GM10248 (cell line): Measurements from ENCODE around the gene CELA2B.
"Not testable (repeated sequence)": the region's sequence is repeated elsewhere in the genome, so short reads cannot be mapped to it uniquely, and the experiment has no call there.

ENCODE experiments used
- CTCF ChIA-PET: fragments of 300-600 bp; sonication (Branson Sonifier 250); formaldehyde crosslinking; extraction: SDS; loops from one replicate; lab custom pipeline; 2021; ENCODE audit warnings: antibody characterized with exemption; lab: Yijun Ruan, JAX
- POLR2A ChIA-PET: fragments of 350-650 bp; sonication (Branson Sonifier 250); formaldehyde crosslinking; extraction: SDS; loops from one replicate; lab custom pipeline; 2020; ENCODE audit warnings: antibody characterized with exemption; lab: Yijun Ruan, JAX
- DNase-seq: peaks from one replicate; pipeline ENCODE4 v3.0.0; 2012; ENCODE audit errors: extremely low spot score
- TF ChIP-seq, protein P1 (sequence below): IDR thresholded peaks from 2 replicates; pipeline ENCODE4 v1.5.1; 2012; ENCODE audit warnings: mild to moderate bottlenecking, low read depth; ENCODE audit errors: extremely low read depth, missing control alignments, control extremely low read depth

Gene CELA2B

DNA sequence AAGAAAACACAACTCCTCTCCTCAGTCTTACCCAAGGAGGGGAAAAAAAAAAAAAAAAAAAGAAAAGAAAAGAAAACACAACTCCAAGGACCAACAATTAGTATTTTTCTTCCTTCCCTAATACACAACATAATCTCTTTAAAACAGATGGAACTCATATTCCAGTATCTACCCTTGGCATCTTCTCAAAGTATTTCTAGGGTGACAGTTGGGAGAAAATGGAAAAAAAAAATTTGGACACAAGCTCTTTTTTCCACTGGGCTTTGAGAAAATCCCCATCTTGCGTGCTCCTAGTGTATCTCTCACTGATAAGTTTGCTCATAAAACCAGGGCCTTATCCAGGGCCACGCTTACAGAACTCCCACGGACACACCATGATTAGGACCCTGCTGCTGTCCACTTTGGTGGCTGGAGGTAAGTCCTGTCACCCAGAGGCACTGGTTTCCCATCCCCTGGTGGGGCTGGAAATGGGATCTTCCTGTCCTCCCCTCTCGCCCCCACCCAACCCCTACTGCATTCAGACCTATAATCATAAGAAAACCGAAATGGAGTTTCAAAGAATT is at the start of gene CELA2B:
Gene CELA2B, plus strand, starts transcription at position 353 of the 563 bp plus-strand sequence. Its CDS starts 22 bp downstream, at position 375.
- ChIA-PET CTCF (interaction anchor here (1.9 kb wide), 1 partner anchor 44 kb away, joined by 4 read pairs; no protein-coding TSS in a partner anchor), POLR2A (no interaction called here)
- TF ChIP-seq, protein P1, sequence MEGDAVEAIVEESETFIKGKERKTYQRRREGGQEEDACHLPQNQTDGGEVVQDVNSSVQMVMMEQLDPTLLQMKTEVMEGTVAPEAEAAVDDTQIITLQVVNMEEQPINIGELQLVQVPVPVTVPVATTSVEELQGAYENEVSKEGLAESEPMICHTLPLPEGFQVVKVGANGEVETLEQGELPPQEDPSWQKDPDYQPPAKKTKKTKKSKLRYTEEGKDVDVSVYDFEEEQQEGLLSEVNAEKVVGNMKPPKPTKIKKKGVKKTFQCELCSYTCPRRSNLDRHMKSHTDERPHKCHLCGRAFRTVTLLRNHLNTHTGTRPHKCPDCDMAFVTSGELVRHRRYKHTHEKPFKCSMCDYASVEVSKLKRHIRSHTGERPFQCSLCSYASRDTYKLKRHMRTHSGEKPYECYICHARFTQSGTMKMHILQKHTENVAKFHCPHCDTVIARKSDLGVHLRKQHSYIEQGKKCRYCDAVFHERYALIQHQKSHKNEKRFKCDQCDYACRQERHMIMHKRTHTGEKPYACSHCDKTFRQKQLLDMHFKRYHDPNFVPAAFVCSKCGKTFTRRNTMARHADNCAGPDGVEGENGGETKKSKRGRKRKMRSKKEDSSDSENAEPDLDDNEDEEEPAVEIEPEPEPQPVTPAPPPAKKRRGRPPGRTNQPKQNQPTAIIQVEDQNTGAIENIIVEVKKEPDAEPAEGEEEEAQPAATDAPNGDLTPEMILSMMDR: no peak
- DNase-seq: no peak

DNA sequence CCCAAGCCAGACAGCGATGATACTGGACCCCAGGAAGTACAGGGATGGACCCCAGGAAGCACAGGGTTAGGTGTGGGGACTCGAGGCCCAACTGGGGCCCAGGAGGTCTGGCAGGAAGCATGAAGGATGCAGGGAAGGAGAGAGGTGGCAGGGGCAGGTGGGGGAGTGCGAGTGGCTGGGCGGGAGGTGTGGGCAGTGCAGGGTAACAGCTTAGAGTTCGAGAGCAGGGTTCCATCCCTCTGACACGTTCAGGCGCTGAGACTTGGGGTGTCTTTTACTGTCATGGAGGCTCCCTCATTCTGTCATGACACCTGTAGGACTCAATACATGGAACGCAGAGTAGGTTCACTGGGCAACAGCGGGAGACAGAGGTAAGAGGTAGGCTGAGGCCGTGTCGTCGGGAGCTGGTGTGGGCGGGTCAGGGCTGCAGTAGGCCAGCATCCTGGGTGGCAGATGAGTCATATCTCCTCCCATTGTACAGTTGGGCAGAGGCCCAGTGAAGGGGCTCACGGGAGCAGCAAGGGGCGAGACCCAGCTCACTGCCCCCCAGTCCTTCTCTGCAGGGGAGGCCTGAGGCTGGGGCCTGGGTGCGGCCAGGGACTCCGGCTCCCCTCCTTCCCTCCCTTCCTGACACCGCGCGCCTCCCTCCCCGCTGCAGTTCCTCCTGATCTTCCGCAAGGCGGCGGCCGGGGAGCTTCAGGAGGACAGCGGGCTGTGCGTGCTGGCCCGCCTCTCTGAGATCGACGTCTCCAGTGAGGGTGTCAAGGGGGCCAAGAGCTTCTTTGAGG is 49.2 kb upstream of the CELA2B start:
- POLR2A ChIA-PET: no interaction called here
- TF ChIP-seq, protein P1: no peak
- no peak for DNase-seq
- CTCF ChIA-PET: interaction anchor here (1.5 to 10.4 kb wide), 2 partner anchors 9 to 103 kb away, joined by 3 to 151 read pairs; no protein-coding TSS in a partner anchor

DNA sequence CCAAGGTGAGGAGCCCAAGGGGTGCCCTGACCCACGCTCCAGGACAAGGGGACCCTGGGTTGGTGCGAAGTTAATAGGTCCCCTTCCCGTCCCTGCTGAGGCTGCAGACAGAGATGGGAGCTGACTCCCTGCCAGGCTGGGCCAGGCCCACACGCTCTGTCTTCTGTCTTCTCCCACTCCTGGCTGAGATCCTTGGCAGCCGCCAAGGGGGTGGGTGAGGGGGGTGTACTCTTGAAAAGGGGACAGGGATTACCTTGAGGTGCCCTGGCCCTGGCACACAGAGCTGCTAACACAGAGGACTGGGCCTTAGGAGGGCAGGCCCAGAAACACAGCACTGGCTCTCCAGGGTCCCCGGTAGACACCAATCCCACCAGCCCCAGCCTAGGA is 48.6 kb upstream of the CELA2B start:
- DNase-seq: no peak
- TF ChIP-seq, protein P1: no peak
- POLR2A ChIA-PET: no interaction called here
- CTCF ChIA-PET: interaction anchor here (10.4 kb wide), 1 partner anchor 104 kb away, joined by 151 read pairs; no protein-coding TSS in a partner anchor

DNA sequence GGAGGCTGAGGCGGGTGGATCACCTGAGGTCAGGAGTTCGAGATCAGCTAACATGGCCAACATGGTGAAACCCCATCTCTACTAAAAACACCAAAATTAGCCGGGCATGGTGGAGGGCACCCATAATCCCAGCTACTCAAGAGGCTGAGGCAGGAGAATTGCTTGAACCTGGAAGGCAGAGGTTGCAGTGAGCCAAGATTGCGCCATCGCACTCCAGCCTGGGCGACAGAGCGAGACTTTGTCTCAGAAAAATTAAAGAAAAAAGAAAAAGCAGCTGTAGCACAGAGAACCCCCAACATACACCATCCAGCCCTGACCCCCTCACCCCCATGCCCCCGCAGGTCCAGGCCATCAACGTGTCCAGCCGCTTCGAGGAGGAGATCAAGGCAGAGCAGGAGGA is 47.7 kb upstream of the CELA2B start:
- CTCF ChIA-PET: interaction anchor here (1.0 to 10.4 kb wide), 2 partner anchors 14 to 104 kb away, joined by 3 to 151 read pairs; no protein-coding TSS in a partner anchor
- POLR2A ChIA-PET, DNase-seq: not testable (repeated sequence)

DNA sequence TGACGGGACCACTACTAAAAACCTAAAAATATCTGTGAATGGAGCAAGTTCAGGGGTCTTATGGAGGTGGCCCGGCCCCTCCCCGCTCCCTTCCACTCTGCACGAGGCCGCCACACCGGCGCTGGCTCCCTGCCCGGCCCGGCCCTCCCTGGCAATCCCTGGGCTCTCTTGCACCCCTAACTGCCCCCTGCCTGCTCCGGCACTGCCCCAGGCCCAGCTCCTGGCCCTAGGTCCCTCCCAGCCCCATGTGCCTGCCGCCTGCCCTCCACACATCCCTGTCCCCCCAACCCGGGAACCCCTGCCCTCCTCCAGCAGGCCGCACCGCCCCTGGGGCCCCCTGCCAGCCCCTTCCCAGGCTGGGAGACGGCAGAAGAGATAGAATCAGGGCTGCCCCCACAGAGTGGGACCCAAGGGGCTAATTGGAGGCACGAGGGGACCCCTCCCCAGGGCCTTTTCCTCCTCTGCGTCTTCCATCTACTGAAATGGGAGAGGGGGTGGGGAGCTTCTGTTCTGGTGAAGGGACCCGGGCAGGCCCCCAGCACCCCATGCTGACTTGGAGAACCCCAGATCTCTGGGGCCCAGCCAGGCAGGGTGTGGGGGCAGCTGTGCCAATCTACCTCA is 47.0 kb upstream of the CELA2B start:
- CTCF ChIA-PET: interaction anchor here (1.0 to 10.4 kb wide), 3 partner anchors 10 to 105 kb away, joined by 3 to 151 read pairs (median 50); no protein-coding TSS in a partner anchor
- no peak for DNase-seq

DNA sequence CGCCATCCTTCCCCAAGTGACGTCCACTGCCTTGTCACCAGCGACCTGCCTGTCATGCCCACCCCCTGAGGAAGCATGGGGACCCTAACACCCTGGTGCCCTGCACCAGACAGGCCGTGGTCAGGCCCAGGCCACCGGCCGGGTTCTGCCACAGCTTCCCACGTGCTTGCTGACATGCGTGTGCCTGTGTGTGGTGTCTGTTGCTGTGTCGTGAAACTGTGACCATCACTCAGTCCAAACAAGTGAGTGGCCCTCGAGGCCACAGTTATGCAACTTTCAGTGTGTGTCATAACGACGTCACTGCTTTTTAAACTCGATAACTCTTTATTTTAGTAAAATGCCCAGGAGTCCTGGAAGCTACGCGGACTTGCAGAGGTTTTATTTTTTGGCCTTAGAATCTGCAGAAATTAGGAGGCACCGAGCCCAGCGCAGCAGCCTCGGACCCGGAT is 46.2 kb upstream of the CELA2B start:
- no peak for DNase-seq
- ChIA-PET CTCF (interaction anchor here (1.6 to 10.4 kb wide), 4 partner anchors 10 to 106 kb away, joined by 4 to 151 read pairs (median 32); no protein-coding TSS in a partner anchor), POLR2A (no interaction called here)
- TF ChIP-seq, protein P1: no peak

More for the DNA sequence above, 47.0 kb upstream of the CELA2B start:
- TF ChIP-seq, protein P1: no peak
- POLR2A ChIA-PET: no interaction called here
